Glutamatergic neuron (in vitro differentiated cells): ENCODE measurements around the gene AHI1. TPM values are rescaled to one million over a fixed set of nuclear protein-coding genes. Genes with fewer than 3 reads are reported as not detected.

ENCODE experiments used
- DNase-seq: peaks from one replicate; pipeline ENCODE4 v3.0.0; 2022
- H3K27ac Mint-ChIP-seq: one replicate; pipeline ENCODE4 v1.8.0; 2020; ENCODE audit warnings: mild to moderate bottlenecking, mixed read lengths, inconsistent platforms; ENCODE audit not compliant: unreplicated experiment
- H3K27me3 Mint-ChIP-seq: one replicate; pipeline ENCODE4 v1.8.0; 2020; ENCODE audit warnings: mild to moderate bottlenecking, moderate library complexity, mixed read lengths, inconsistent platforms; ENCODE audit not compliant: unreplicated experiment
- H3K36me3 Mint-ChIP-seq: one replicate; pipeline ENCODE4 v1.8.0; 2020; ENCODE audit warnings: mild to moderate bottlenecking, mixed read lengths, inconsistent platforms; ENCODE audit not compliant: unreplicated experiment
- H3K4me1 Mint-ChIP-seq: one replicate; pipeline ENCODE4 v1.8.0; 2020; ENCODE audit warnings: mild to moderate bottlenecking, low read depth, mixed read lengths, inconsistent platforms; ENCODE audit not compliant: unreplicated experiment
- H3K4me3 Mint-ChIP-seq: one replicate; pipeline ENCODE4 v1.8.0; 2020; ENCODE audit warnings: mild to moderate bottlenecking, mixed read lengths, inconsistent platforms; ENCODE audit not compliant: unreplicated experiment
- H3K9me3 Mint-ChIP-seq: one replicate; pipeline ENCODE4 v1.8.0; 2020; ENCODE audit warnings: mild to moderate bottlenecking, moderate library complexity, mixed read lengths, inconsistent platforms; ENCODE audit not compliant: unreplicated experiment
- total RNA-seq: library from RNA; stranded (reverse); fragmentation: NEBNext Ultra II Directional; extraction: Animal tissue kit (Norgen Biotek cat#: 25700); gene quantifications from one replicate; pipeline ENCODE4 v1.2.1, GENCODE V29; 2021; ENCODE audit not compliant: unreplicated experiment
- TF ChIP-seq, protein P1 (sequence below): fragments of 200-600 bp; sonication (generic); IDR thresholded peaks from one replicate; pipeline ENCODE4 v1.5.0; 2021; ENCODE audit not compliant: partially characterized antibody, unreplicated experiment

AHI1 gene
- total RNA-seq, 1 donor from 2014 or later = 11.1 TPM

DNA sequence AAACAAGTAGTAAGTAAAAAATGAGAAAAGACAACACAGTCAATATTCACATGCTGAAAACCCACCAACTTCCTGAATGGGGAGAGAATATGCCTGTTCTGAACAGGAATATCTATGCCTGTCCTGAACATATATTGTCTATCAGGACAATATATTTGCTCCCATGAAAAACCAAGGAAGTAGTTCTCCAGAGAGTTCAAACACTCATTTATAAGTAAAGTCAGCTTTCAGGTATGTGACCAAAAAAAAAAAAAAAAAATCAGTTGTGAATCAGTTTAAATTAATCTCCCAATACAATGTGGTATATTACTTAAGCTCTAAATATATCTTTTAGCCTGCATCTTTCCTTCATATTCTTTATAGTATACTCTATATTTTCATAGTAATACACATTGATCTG is 197.0 kb downstream of the AHI1 start:
- no peak for DNase-seq
- TF ChIP-seq, protein P1, sequence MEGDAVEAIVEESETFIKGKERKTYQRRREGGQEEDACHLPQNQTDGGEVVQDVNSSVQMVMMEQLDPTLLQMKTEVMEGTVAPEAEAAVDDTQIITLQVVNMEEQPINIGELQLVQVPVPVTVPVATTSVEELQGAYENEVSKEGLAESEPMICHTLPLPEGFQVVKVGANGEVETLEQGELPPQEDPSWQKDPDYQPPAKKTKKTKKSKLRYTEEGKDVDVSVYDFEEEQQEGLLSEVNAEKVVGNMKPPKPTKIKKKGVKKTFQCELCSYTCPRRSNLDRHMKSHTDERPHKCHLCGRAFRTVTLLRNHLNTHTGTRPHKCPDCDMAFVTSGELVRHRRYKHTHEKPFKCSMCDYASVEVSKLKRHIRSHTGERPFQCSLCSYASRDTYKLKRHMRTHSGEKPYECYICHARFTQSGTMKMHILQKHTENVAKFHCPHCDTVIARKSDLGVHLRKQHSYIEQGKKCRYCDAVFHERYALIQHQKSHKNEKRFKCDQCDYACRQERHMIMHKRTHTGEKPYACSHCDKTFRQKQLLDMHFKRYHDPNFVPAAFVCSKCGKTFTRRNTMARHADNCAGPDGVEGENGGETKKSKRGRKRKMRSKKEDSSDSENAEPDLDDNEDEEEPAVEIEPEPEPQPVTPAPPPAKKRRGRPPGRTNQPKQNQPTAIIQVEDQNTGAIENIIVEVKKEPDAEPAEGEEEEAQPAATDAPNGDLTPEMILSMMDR = no peak
- Mint-ChIP-seq H3K36me3 (no peaks in the 10 kb centered on the region), H3K27me3 (no peaks in the 10 kb centered on the region), H3K4me3 (no peak overlapping the region), H3K27ac (no peak overlapping the region), H3K9me3 (no peaks in the 10 kb centered on the region), H3K4me1 (no peaks in the 10 kb centered on the region)

DNA sequence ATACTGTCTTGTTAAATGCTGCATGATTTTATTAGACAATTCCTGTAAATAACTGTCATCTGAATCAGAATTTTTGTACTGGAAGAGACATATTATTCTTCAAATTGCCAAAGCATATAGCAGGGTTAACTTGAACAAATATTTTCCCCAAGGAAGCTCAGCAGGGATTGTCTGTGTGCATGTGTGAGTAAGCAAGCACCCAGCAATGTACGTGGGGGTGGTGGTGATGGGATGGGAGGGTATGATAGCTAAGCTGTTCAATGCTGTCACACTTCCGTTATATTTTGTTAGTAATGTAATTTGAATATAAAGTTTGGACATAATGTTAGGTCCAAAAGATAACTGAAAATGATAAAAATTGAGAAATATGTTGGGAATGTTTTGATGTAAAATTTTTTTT is 198.3 kb downstream of the AHI1 start:
- H3K4me1 Mint-ChIP-seq = no peaks in the 10 kb centered on the region
- TF ChIP-seq, protein P1 = no peak
- H3K9me3 Mint-ChIP-seq = peaks cover 2% of the 10 kb centered on the region
- no peaks in the 10 kb centered on the region for H3K36me3 Mint-ChIP-seq
- no peak overlapping the region for H3K4me3 Mint-ChIP-seq
- no peak overlapping the region for H3K27ac Mint-ChIP-seq
- no peak for DNase-seq
- H3K27me3 Mint-ChIP-seq = no peaks in the 10 kb centered on the region

DNA sequence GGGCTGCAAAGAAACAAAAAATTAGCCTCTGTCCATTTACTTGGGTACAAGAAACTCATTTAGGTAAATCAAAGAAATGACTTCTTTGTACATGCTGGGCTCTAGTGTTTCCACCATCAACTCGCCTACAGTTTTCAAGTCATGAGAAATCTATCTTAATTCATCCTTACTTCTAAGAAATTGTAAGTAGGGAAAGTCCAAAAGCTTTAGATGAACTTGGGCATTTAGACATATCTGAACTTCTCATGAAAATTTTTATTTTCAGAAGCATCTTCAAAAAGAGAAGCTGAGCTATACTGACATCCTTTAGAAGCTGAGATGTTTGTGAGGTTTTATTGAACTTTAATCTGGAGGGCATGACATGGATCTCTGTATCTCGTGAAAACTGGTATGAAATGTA is 199.1 kb downstream of the AHI1 start:
- H3K27ac Mint-ChIP-seq = no peak overlapping the region
- H3K36me3 Mint-ChIP-seq = no peaks in the 10 kb centered on the region
- DNase-seq = no peak
- no peak overlapping the region for H3K4me3 Mint-ChIP-seq
- TF ChIP-seq, protein P1 = no peak
- no peaks in the 10 kb centered on the region for H3K27me3 Mint-ChIP-seq
- H3K9me3 Mint-ChIP-seq = peaks cover 2% of the 10 kb centered on the region
- H3K4me1 Mint-ChIP-seq = no peaks in the 10 kb centered on the region

DNA sequence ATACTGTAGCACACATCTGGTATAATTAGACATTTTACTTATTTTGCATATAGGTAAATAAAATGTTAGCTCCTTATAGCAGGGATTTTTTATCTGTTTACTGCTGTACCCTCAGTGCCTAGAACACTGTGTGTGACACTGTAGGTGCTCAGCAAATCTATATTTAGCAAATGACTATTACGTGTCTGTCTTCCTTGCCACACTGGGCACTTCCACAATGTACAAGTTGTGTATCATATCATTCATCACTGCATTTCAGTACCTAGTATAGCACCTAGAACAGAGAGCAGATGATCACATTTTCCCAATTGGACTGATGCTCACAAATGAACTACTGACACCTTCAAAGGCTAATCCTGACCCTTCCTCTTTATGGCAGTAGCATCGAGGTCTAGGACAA is 200.8 kb downstream of the AHI1 start:
- Mint-ChIP-seq H3K36me3 (no peaks in the 10 kb centered on the region), H3K27ac (no peak overlapping the region), H3K4me1 (no peaks in the 10 kb centered on the region), H3K4me3 (no peak overlapping the region), H3K9me3 (peaks cover 2% of the 10 kb centered on the region), H3K27me3 (no peaks in the 10 kb centered on the region)
- TF ChIP-seq, protein P1 = no peak
- DNase-seq = no peak

DNA sequence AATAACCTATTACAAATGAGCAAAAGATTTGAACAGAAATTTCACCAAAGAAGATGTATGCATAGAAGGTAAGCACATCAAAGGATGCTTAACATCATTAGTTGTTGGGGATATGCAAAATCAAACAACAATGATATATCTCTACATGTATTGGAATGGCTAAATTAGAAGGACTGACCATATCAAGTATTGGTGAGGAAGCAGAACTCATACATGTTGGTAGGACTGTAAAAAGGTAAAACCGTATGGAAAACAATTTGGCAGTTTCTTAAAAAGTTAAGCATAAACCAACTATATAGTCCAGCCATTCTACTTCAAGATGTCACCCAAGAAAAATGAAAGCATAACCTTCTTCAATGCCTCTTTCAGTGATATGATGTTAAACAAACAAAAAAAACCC is 202.5 kb downstream of the AHI1 start:
- Mint-ChIP-seq H3K27me3 (no peaks in the 10 kb centered on the region), H3K36me3 (no peaks in the 10 kb centered on the region), H3K9me3 (peaks cover 2% of the 10 kb centered on the region), H3K4me1 (no peaks in the 10 kb centered on the region), H3K4me3 (no peak overlapping the region), H3K27ac (no peak overlapping the region)
- no peak for DNase-seq
- TF ChIP-seq, protein P1 = no peak
